Bone marrow (tissue), 2 donors: ENCODE data around the gene SLC25A1.

ENCODE experiments used
- DNase-seq, 2 donors: peaks; one replicate each; lab custom pipeline; 2025; lab: John Stamatoyannopoulos, UW

Gene SLC25A1

DNA sequence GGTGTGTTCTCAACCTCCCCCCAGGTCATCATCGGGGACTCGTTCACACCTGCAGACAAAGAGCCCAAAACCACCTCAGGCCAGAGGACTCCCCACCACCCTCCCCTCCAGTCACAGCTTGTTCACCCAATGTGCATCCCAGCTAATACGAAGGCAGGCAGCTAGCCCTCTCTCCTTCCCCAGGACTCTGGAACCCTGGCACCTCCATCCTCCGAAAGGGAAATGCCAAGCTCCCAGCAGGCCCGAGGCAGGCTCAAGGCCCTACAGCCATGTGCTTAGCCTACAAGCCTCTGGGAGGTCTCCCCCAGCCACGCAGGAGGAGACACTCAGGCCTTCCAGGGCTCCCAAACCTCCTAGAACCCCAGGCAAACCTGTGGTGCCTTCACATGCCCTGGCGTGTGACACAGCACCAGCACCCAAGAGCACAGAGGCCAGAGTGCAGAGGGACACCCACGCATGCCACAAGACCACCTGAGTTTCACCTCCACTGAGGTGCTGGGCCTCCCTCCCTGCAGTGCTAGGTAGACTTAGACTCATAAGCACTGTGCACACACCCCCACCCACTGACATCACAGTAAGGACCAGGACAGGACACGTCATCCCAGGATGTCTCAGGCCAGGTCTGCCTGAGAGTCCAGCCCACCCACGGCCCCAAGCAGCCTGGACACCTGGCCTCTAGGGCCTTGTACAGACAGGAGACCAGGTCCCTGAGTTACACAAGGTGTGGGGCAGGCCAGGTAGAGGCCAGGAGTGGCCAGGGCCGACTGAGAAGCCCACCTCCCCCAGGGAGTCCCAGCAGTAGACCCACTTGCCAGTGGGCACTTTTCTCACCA, 40.9 kb downstream of the SLC25A1 start:
- no peak for DNase-seq

GRCh38 chr22:19136915-19137314, 41.6 kb downstream of the SLC25A1 start:
- no peak for DNase-seq

DNA sequence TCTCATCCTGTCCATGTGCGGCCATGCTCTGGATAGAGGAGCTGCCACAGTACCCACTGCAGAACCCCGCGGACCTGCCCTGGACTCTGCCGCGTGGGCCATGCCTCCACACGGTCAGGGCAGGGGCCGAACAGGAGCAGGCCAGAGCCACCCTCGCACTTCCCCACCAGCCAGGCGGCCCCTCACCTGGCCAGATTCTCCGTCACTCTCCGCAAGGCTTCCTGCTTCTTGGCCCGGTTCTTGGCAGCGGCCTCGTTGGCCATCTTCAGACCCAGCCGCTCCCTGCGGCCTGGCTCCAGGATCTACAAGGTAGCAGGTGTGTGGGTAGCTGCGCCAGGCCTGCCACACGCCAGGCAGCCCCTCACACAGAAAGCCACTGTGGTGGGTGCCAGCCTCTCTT, 43.7 kb downstream of the SLC25A1 start:
- DNase-seq, result no peak

- no peak for DNase-seq
Measured at GRCh38 chr22:19134176-19134831, 44.2 kb downstream of the SLC25A1 start.

GRCh38 chr22:19133561-19133960, 45.0 kb downstream of the SLC25A1 start:
- no peak for DNase-seq

GRCh38 chr22:19132693-19133400, 45.7 kb downstream of the SLC25A1 start:
- DNase-seq, result no peak

- no peak for DNase-seq
Measured at GRCh38 chr22:19132153-19132552, 46.4 kb downstream of the SLC25A1 start.

DNA sequence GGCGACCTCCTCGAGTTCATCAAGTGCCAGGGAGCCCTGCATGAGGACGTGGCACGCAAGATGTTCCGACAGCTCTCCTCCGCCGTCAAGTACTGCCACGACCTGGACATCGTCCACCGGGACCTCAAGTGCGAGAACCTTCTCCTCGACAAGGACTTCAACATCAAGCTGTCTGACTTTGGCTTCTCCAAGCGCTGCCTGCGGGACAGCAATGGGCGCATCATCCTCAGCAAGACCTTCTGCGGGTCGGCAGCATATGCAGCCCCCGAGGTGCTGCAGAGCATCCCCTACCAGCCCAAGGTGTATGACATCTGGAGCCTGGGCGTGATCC, 46.9 kb downstream of the SLC25A1 start:
- no peak for DNase-seq

- no peak for DNase-seq
Measured at GRCh38 chr22:19130959-19131684, 47.4 kb downstream of the SLC25A1 start, which contains the start of gene TSSK2. Gene TSSK2 (plus strand): TSS chr22:19131308. CDS start chr22:19131400, 92 bp downstream.

- DNase-seq, result no peak
Measured at GRCh38 chr22:19129871-19130270, 48.7 kb downstream of the SLC25A1 start.

- DNase-seq, result no peak
Measured at GRCh38 chr22:19128946-19129727, 49.4 kb downstream of the SLC25A1 start.

GRCh38 chr22:19128009-19128401, 50.5 kb downstream of the SLC25A1 start:
- no peak for DNase-seq

GRCh38 chr22:19127329-19128008, 51.1 kb downstream of the SLC25A1 start:
- DNase-seq, result no peak

- no peak for DNase-seq
Measured at GRCh38 chr22:19126309-19127273, 51.9 kb downstream of the SLC25A1 start.
